ENCODE results near the gene IL1F10. TPM values are rescaled to one million over a fixed set of nuclear protein-coding genes. Genes with fewer than 3 reads are reported as not detected.

IL1F10 gene
- not detected for total RNA-seq

DNA sequence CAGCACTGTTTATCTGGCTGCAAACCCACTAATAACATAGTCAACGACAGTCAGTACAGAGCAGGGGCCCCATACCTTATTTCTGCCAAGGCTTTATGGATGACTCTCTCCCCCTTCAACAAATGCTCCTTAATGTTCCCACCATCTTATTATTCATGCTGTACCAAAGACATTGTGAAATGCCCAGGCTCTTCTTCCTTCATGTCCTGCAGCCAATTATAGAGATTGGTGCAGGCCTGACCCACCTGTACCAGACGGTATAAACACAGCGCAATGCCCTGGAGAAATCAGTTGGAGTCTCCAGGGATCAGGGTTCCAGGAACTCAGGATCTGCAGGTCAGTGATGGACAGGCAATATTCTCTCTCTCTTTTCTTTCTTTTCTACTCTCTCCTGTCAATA, at the start of gene IL1F10:
IL1F10 (plus strand) TSS at position 290 of the 400 bp plus-strand sequence. CDS start 4,769 bp downstream, outside the sequence.
- no peak for DNase-seq (ENCODE audit: low spot score)

GRCh38 chr2:113018509-113018908, 49.3 kb upstream of the IL1F10 start:
- DNase-seq (ENCODE audit: low spot score) = no peak

GRCh38 chr2:113021312-113021711, 46.5 kb upstream of the IL1F10 start:
- DNase-seq (ENCODE audit: low spot score) = no peak

DNA sequence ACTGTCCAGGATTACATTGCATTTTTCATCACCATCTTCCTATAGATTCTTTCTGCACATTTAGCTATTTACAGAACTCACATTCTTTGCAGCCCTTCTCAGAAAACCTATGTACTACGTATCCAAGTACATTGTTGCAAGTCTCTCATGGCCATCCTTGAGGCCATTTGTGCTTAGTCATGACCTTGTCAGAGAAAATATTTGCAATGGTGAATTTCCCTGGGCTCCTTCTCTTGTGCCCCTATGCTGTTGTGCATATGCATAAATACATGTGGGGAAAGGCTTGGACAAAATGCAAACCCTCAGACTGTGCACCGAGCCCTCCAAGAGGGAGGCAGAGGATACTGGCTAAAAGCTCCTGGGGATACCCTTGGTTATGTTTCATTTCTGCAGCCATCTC, 43.0 kb upstream of the IL1F10 start:
- no peak for DNase-seq (ENCODE audit: low spot score)

- no peak for DNase-seq (ENCODE audit: low spot score)
These were observed 42.0 kb upstream of the IL1F10 start for GRCh38 chr2:113025737-113026136.

GRCh38 chr2:113027691-113028090, 40.1 kb upstream of the IL1F10 start:
- DNase-seq (ENCODE audit: low spot score) = no peak

- no peak for DNase-seq (ENCODE audit: low spot score)
These were observed 39.7 kb upstream of the IL1F10 start for GRCh38 chr2:113028112-113028511.

GRCh38 chr2:113032737-113033136, 35.0 kb upstream of the IL1F10 start:
- DNase-seq (ENCODE audit: low spot score) = no peak

- DNase-seq (ENCODE audit: low spot score) = no peak
These were observed 33.8 kb upstream of the IL1F10 start for GRCh38 chr2:113034016-113034415.

DNA sequence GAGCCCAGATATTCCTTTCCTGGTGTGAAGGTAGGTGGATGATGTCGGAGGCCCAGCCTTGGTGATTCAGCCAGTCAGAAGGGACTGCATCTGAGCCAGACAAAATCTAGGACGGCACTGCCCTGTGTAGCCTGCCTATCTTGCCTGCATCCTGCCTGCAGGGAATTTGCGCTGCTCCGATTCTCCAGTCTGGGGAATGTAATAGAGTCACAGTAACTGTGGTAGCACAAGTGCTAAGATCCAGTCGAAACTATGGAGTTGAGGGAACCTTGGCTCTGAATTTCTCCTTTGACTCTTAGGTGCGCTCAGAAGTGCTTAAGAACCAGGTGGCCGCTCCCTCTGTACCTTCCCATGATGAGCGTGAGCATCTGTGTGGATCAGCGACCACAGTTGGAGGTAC, 31.0 kb upstream of the IL1F10 start:
- DNase-seq (ENCODE audit: low spot score) = no peak

- no peak for DNase-seq (ENCODE audit: low spot score)
These were observed 29.5 kb upstream of the IL1F10 start for GRCh38 chr2:113038291-113038690.

DNA sequence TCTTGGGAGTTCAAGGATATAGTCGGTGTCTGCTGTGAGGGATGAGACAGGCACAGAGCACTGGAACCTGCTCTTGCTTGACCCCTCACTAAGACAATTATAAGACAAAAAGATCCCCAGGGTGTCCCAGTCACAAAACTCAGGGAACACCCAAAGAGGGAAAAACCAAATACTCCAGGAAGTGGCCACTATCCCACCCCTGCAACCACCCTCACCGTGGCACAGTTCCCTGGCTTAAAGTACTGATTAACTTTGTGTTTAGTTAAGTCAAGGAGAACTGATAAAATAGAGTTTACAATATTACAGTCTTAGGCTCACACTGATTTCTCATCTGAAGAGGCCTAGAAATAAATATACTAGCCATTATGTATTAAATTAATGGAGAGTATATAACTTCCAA, 28.6 kb upstream of the IL1F10 start:
- DNase-seq (ENCODE audit: low spot score) = no peak

DNA sequence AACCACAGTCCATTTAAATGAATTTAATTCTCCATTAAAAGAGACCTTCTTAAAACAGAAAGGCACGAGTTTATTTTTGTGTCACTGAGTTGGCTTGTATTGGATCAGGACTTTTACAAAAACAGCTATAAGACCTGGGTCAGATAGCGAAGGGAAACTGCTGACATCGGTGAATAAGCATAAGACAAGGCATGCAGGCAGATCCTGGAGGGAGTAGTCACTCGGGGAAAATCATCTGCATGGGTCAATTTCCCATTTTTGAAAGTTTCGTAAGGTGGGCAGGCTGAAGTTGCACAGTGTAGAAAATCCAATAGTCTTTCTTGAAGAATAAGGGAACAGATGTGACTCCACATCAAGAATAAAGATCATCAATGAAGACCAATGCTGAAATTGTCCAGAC, 28.1 kb upstream of the IL1F10 start:
- DNase-seq (ENCODE audit: low spot score) = no peak

GRCh38 chr2:113041871-113042270, 25.9 kb upstream of the IL1F10 start:
- no peak for DNase-seq (ENCODE audit: low spot score)

DNA sequence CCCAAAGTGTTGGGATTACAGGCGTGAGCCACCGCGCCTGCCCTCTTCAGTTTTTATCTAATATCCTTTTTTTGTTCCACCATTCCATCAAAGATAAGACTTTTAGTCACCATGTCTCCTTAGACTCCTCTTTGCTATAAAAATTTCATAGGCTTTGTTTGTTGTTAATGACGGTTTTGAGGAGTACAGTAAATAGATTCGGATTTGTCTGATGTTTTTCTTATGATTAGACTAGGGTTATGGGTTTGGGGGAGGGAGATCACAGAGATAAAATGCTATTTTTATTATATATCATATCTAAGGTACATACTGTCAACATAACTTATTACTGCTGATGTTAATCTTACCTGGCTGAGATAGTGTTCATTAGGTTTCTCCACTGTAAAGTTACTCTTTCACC, 21.3 kb upstream of the IL1F10 start:
- DNase-seq (ENCODE audit: low spot score) = no peak

GRCh38 chr2:113050921-113051895, 16.6 kb upstream of the IL1F10 start:
- no peak for DNase-seq (ENCODE audit: low spot score)

DNA sequence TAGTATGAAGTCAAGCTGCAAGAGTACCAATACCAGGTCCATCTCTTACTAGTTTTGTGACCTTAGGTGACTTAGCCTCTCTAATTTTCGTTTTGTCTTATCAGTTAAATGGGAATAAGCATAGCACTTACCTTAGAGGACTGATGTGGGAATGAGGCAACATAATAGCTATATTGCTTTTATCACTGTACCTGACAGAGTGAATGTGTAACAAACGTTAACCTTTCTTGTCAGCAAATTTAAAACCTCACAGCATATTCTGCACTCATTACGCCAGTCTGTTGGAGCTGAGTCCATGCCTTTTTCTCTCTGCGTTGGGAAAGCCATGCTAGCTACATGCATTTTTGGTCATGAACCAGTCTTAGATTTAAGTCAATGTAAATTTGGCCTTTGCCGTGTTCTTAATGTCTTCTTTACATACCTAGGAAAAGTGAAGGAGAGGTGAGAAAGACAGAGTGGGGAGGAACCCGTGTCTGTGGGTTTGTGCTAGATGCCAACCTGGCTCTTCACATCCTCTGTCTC, 15.3 kb upstream of the IL1F10 start, which contains the start of gene IL36B:
IL36B (minus strand) TSS at position 472 of the 522 bp plus-strand sequence.
- DNase-seq (ENCODE audit: low spot score) = no peak

DNA sequence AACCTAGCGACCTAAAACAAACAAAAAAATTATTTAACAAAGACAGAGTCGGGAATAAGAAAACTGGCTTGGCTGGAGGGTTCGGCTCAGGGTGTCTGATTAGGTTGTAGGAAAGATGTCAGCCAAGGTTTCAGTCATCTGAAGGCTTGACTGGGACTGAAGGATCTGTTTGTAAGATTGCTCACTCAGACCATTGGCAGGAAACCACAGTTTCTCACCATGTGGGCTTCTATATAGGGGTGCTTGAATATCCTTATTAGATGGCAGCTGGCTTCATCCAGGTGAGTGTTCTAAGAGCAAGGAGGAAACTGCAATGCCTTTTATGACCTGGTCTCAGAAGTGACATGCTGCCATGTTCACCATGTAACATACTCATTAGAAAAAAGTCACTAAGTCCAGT, 14.1 kb upstream of the IL1F10 start:
- DNase-seq (ENCODE audit: low spot score) = no peak

DNA sequence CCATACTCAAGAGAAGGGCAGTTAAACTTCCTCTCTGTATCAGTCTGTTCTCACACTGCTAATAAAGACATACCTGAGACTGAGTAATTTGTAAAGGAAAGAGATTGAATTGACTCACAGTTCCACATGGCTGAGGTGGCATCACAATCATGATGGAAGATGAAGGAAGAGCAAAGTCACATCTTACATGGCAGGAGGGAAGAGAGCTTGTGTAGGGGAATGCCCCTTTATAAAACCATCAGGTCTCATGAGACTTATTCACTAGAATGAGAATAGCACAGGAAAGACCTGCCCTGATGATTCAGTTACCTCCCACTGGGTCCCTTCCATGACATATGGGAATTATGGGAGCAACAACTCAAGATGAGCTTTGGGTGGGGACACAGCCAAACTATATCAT, 13.7 kb upstream of the IL1F10 start:
- no peak for DNase-seq (ENCODE audit: low spot score)

DNA sequence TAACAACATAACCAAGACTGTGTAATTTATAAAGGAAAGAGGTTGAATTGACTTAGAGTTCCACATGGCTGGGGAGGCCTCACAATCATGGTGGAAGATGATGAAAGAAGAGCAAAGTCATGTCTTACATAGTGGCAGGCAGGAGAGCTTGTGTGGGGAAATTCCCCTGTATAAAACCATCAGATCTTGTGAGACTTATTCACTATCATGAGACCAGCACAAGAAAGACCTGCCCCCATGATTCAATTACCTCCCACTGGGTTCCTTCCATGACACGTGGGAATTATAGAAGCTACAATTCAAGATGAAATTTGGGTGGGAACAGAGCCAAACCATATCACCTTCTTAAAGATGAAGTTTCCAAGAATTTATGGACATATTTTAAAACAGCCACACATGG, 11.2 kb upstream of the IL1F10 start:
- DNase-seq (ENCODE audit: low spot score) = no peak

- DNase-seq (ENCODE audit: low spot score) = no peak
These were observed 10.7 kb upstream of the IL1F10 start for GRCh38 chr2:113057117-113057516.

- DNase-seq (ENCODE audit: low spot score) = no peak
These were observed 9.3 kb upstream of the IL1F10 start for GRCh38 chr2:113058411-113058994.

Measured in ureter (tissue), 1 donor.